ENCODE results near the gene D2HGDH. TPM values are rescaled to one million over a fixed set of nuclear protein-coding genes. Genes with fewer than 3 reads are reported as not detected.

D2HGDH gene
- polyA plus RNA-seq, 1 experiment, result 16.1 TPM

DNA sequence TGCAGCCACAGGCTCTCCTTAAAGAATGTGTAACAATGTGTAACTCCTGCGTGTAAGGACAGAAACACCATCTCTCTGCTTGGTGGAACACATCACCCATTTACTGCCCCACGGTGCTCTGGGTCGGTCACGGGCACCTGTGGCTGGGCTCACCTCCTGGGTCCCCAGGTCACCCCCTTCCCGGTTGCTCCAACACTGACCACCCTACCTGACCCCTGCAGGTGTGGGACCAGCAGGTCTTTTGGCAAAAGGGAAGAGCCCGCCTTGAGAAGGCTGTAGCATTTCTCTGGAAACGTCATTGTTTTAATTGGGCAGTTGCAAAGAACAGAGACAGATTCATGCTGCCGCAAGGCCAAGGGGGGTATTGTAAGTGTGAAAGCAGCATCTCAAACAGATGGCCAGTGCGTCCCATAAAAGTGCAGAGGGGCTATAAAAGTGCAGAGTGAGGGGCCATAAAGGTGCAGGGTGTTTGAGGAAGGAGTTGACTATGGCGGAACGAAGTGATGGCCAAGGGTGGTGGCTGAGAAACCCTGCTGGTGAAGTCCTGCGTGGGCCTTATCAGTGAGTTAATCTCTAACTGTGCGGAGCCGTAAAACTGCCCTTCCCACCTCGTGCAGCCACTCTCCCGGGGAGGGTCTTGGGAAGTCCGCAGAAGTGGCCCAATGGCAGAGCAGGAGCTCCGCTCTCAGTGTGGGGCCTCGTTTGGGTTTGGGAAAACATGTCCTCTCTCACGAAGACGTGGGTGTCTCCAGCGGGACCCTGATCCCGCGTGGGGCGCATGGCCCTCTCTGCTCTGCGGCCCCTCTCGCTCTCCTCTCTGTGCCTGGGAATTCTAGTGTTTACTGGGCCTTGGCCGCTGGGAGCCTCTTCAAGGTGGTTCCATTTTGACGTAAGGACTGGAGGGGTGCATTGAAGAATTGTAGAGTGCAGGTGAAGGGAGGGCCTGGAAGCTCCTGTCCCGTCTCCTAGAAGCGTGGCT is 60.9 kb downstream of the D2HGDH start:
- no peaks in the 10 kb centered on the region for H3K36me3 ChIP-seq (ENCODE audit: control insufficient read depth, insufficient read depth, low read length)
- peaks cover 6% of the 10 kb centered on the region for H3K27me3 ChIP-seq (ENCODE audit: control insufficient read depth, insufficient read depth, low read length)
- CTCF ChIA-PET, result no interaction called here
- DNase-seq (ENCODE audit: low read depth), result no peak
- POLR2A ChIA-PET, result interaction anchor here (0.6 kb wide), 1 partner anchor 439 kb away, joined by 4 read pairs; no protein-coding TSS in a partner anchor
- no peak overlapping the region for H3K4me3 ChIP-seq (ENCODE audit: low read depth, low read length)
- TF ChIP-seq, protein P1, sequence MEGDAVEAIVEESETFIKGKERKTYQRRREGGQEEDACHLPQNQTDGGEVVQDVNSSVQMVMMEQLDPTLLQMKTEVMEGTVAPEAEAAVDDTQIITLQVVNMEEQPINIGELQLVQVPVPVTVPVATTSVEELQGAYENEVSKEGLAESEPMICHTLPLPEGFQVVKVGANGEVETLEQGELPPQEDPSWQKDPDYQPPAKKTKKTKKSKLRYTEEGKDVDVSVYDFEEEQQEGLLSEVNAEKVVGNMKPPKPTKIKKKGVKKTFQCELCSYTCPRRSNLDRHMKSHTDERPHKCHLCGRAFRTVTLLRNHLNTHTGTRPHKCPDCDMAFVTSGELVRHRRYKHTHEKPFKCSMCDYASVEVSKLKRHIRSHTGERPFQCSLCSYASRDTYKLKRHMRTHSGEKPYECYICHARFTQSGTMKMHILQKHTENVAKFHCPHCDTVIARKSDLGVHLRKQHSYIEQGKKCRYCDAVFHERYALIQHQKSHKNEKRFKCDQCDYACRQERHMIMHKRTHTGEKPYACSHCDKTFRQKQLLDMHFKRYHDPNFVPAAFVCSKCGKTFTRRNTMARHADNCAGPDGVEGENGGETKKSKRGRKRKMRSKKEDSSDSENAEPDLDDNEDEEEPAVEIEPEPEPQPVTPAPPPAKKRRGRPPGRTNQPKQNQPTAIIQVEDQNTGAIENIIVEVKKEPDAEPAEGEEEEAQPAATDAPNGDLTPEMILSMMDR (IDR thresholded peaks at IDR 0.05; ENCODE audit: insufficient read depth, low read depth, low read length), result no peak

DNA sequence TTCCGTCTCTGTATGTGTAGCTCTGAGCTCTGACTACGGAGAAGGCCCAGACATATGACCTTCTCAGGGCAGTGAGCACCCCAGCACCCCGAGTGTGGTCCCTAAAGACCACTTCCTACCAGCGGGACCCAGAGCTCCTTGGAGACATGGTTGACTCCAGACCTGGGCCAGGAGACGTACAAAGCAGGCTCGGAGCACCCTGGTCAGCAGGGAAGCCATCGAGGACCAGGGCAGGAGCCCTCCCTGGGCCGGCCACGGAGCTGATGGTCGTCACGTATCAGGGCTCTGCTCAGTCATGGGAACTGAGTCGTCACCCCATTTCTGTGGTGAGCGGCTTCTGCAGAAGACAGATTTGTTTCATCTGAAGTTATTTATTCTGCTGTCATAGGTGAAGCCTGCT is 61.8 kb downstream of the D2HGDH start:
- Histone ChIP-seq H3K36me3 (ENCODE audit: control insufficient read depth, insufficient read depth, low read length) (no peaks in the 10 kb centered on the region), H3K27me3 (ENCODE audit: control insufficient read depth, insufficient read depth, low read length) (peaks cover 6% of the 10 kb centered on the region), H3K4me3 (ENCODE audit: low read depth, low read length) (no peak overlapping the region)
- ChIA-PET POLR2A (no interaction called here), CTCF (no interaction called here)
- TF ChIP-seq, protein P1 (IDR thresholded peaks at IDR 0.05; ENCODE audit: insufficient read depth, low read depth, low read length), result no peak
- no peak for DNase-seq (ENCODE audit: low read depth)

DNA sequence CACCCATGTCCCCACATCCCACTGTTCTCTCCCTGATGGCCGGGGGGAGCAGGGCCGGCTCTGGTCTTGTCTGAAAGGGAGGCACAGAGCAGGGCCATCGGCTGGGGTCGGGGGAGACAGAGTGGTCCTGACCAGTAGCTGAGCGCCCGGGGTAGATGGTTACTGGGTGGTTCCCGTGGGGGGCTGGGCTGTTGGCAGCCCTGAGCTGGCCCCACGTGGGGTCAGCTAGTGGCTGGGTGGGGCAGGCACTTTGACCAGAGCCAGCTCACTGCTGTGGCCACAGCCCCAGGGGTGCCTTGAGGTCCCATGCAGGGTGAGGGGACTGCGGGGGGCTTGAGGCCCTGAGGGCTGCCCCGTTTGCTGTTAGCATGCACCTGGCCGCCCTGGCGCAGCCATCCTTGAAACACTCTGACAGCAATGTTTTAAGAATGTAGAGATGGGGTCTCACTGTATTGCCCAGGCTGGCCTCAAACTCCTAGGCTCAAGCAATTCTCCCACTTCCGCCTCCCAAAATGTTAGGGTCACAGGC is 62.2 kb downstream of the D2HGDH start:
- DNase-seq (ENCODE audit: low read depth), result no peak
- ChIA-PET CTCF (no interaction called here), POLR2A (no interaction called here)
- no peak overlapping the region for H3K4me3 ChIP-seq (ENCODE audit: low read depth, low read length)
- peaks cover 6% of the 10 kb centered on the region for H3K27me3 ChIP-seq (ENCODE audit: control insufficient read depth, insufficient read depth, low read length)
- TF ChIP-seq, protein P1 (IDR thresholded peaks at IDR 0.05; ENCODE audit: insufficient read depth, low read depth, low read length), result no peak
- H3K36me3 ChIP-seq (ENCODE audit: control insufficient read depth, insufficient read depth, low read length), result no peaks in the 10 kb centered on the region

DNA sequence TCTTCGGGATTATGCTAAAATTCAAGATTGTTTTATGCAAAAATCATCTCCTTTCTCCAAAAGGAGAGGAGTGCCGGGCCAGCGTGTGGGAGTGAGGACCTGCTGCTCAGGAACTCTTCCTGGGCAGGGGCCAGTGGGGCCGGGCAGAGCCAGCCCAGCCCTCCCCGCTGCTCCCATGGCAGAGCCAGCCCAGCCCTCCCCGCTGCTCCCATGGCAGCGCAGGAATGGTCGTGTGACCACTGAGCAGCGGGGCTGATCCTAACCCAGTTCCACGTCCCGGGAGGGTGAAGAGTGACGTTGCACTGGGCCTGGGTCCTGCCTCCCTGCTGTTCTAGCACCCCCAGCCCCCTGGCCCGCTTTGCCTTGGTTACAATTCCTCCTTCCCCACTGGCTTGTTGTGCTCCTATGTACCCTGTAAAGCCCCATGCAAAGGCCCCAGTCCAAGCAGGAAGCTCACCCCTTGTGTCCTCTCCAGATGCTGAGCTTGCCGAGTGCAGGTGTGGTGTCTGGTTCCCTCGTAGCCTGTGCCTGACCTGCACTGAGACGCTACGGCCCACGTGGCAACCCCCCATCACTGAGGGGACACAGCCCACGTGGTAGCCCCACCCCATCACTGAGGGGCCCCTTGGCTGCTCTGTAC is 63.1 kb downstream of the D2HGDH start:
- no peak for DNase-seq (ENCODE audit: low read depth)
- TF ChIP-seq, protein P1 (IDR thresholded peaks at IDR 0.05; ENCODE audit: insufficient read depth, low read depth, low read length), result no peak
- POLR2A ChIA-PET, result no interaction called here
- CTCF ChIA-PET, result no interaction called here
- Histone ChIP-seq H3K4me3 (ENCODE audit: low read depth, low read length) (no peak overlapping the region), H3K27me3 (ENCODE audit: control insufficient read depth, insufficient read depth, low read length) (peaks cover 6% of the 10 kb centered on the region), H3K36me3 (ENCODE audit: control insufficient read depth, insufficient read depth, low read length) (no peaks in the 10 kb centered on the region)

DNA sequence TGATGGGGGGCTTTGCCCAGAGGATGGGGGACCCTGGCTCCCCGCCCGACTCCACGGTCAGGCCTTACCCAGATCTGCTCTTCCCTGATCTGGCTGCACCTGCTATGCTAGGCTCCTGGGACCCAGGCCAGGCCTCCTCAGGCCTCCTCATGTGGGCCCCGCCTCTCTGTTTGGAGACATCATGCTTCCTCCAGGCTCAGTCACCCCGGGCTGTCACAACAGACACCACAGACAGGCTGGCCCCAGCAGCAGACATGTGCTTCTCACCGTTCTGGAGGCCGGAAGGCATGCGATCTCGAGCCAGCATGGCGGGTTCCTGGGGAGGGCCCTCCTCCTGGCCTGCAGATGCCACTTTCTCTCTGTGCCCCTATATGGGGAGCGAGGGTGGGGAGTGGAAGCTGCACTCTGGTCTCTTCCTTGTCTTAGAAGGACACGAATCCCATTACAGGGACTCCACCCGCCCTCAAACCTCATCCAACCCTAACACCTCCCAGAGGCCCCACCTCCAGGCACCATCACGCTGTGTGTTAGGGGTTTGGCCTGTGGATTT is 63.7 kb downstream of the D2HGDH start:
- POLR2A ChIA-PET, result no interaction called here

More for the DNA sequence above, 63.7 kb downstream of the D2HGDH start:
- Histone ChIP-seq H3K27me3 (ENCODE audit: control insufficient read depth, insufficient read depth, low read length) (peaks cover 10% of the 10 kb centered on the region), H3K4me3 (ENCODE audit: low read depth, low read length) (no peak overlapping the region), H3K36me3 (ENCODE audit: control insufficient read depth, insufficient read depth, low read length) (no peaks in the 10 kb centered on the region)
- CTCF ChIA-PET, result no interaction called here
- TF ChIP-seq, protein P1 (IDR thresholded peaks at IDR 0.05; ENCODE audit: insufficient read depth, low read depth, low read length), result no peak
- no peak for DNase-seq (ENCODE audit: low read depth)

All from BJ (cell line).